H1 (cell line): Measurements from ENCODE around the gene NFASC. TPM values are rescaled to one million over a fixed set of nuclear protein-coding genes. Genes with fewer than 3 reads are reported as not detected.

Source experiments
- CHD1 ChIP-seq: IDR thresholded peaks from 2 replicates; pipeline ENCODE4 v1.6.1; 2012; ENCODE audit warnings: low read depth, low read length, improper control_type of control experiment
- HDAC2 ChIP-seq, 2 experiments: fragments of 300-600 bp in 1 of 2; sonication (generic) in 1 of 2; IDR thresholded peaks; 2 replicates each; pipeline ENCODE4 v1.6.1; 2011 to 2012; ENCODE audit warnings: low read depth in 2 of 2, low read length in 2 of 2, mild to moderate bottlenecking in 2 of 2, moderate library complexity in 2 of 2, borderline replicate concordance in 1 of 2, inconsistent platforms in 1 of 2
- JUND ChIP-seq: IDR thresholded peaks from 2 replicates; pipeline ENCODE4 v1.6.1; 2011; ENCODE audit warnings: mild to moderate bottlenecking, improper control_type of control experiment, low read length
- polyA plus RNA-seq, 7 experiments: library from polyadenylated mRNA; depleted of rRNA in 3 of 7; stranded (reverse) in 5 of 7; unstranded in 2 of 7; fragments of >200 nt in 5 of 7; fragments of 200-250 nt in 2 of 7; gene quantifications; 1 replicate in 5 of 7; 2 replicates in 1 of 7; 4 replicates in 1 of 7; pipeline versions ENCODE4 v1.2.1 to v1.2.3, GENCODE V29; 2011 to 2013; ENCODE audit warnings: missing spikeins in 2 of 7, mixed read lengths in 2 of 7
- total RNA-seq: library from RNA; stranded (reverse); fragmentation: NEBNext Ultra II Directional; extraction: Animal tissue kit (Norgen Biotek cat#: 25700); gene quantifications from 2 replicates; pipeline ENCODE4 v1.2.1, GENCODE V29; 2021

Gene NFASC
- total and polyA plus RNA-seq, 2 of the 8 experiments (the other 6 are each of a cell fraction or from before 2014, with no cell fraction given) = 5.0 to 15.2 TPM

GRCh38 chr1:204994086-204994862, 123.6 kb downstream of the NFASC start (continued):
- no peak for TF ChIP-seq CHD1
- no peak for TF ChIP-seq HDAC2 (IDR thresholded peaks at IDR 0.05; ENCODE audit: borderline replicate concordance in 1 of 2, low read depth in 2 of 2, low read length in 2 of 2)
- TF ChIP-seq JUND = no peak
